Measurements from ENCODE around the gene TMEM131. TPM values are rescaled to one million over a fixed set of nuclear protein-coding genes. Genes with fewer than 3 reads are reported as not detected.

TMEM131 gene
- total RNA-seq, 2 experiments from 2014 or later = 17.4 to 32.3 TPM

DNA sequence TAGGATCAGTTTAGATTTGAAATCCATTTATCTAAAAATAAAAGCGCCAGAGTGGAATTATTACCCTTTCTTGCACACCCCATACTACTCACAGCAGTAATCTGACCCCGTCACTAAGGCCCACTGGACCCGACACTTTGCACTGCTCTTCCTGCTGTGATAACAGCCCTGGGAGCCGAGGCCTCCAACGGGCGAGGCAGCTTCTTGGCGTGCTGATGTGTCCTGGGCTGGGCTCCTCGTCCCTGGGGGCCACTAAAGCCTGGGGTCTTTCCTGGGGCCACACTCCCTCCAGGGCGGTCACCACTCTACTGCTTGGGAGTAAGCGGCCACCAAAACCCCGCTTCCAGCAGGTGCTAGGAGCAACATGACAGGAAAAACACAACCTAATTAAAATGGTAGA is 220.7 kb downstream of the TMEM131 start:
- TF ChIP-seq, protein P1, sequence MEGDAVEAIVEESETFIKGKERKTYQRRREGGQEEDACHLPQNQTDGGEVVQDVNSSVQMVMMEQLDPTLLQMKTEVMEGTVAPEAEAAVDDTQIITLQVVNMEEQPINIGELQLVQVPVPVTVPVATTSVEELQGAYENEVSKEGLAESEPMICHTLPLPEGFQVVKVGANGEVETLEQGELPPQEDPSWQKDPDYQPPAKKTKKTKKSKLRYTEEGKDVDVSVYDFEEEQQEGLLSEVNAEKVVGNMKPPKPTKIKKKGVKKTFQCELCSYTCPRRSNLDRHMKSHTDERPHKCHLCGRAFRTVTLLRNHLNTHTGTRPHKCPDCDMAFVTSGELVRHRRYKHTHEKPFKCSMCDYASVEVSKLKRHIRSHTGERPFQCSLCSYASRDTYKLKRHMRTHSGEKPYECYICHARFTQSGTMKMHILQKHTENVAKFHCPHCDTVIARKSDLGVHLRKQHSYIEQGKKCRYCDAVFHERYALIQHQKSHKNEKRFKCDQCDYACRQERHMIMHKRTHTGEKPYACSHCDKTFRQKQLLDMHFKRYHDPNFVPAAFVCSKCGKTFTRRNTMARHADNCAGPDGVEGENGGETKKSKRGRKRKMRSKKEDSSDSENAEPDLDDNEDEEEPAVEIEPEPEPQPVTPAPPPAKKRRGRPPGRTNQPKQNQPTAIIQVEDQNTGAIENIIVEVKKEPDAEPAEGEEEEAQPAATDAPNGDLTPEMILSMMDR (conservative IDR thresholded peaks at IDR 0.05; ENCODE audit: low read length) = no peak
- no peak for TF ChIP-seq EZH2phosphoT487 (IDR thresholded peaks at IDR 0.05; ENCODE audit: borderline replicate concordance, low read depth, low read length)
- no peaks in the 10 kb centered on the region for H3K4me1 ChIP-seq (ENCODE audit: insufficient read depth, low read length, poor library complexity, severe bottlenecking)
- no peak overlapping the region for H3K27ac ChIP-seq (ENCODE audit: low read depth, low read length, poor library complexity, severe bottlenecking)
- POLR2A ChIA-PET = interaction anchor here (0.7 kb wide), 2 partner anchors 18 to 1754 kb away, joined by 3 read pairs; no protein-coding TSS in a partner anchor
- intact Hi-C loops (cut with micrococcal nuclease; ENCODE audit: unreplicated experiment) = loop anchor here (10.0 kb wide), 1 partner anchor 610 kb away; no protein-coding TSS in a partner anchor
- H2AFZ ChIP-seq (ENCODE audit: low read length) = no peak overlapping the region
- H3K36me3 ChIP-seq (ENCODE audit: insufficient read depth, low read length) = peaks cover 13% of the 10 kb centered on the region; the same call in 1 of the 2 replicates
- H3K79me2 ChIP-seq (ENCODE audit: insufficient read depth, low read depth, low read length) = no peaks in the 10 kb centered on the region
- no peaks in the 10 kb centered on the region for H3K9me2 ChIP-seq (ENCODE audit: insufficient read depth, low read length)
- no peak overlapping the region for H3K4me3 ChIP-seq (ENCODE audit: low read depth, low read length, poor library complexity, severe bottlenecking)
- BruUV-seq (replicated peaks) = no TSS peak
- H3K4me2 ChIP-seq (ENCODE audit: low read length) = no peak overlapping the region
- no peaks in the 10 kb centered on the region for H3K9me3 ChIP-seq (ENCODE audit: low read length)
- CTCF ChIA-PET (ENCODE audit: unreplicated experiment) = no interaction called here
- H4K20me1 ChIP-seq (ENCODE audit: insufficient read depth, low read length) = no peaks in the 10 kb centered on the region
- DNase-seq (ENCODE audit: low spot score) = no peak

DNA sequence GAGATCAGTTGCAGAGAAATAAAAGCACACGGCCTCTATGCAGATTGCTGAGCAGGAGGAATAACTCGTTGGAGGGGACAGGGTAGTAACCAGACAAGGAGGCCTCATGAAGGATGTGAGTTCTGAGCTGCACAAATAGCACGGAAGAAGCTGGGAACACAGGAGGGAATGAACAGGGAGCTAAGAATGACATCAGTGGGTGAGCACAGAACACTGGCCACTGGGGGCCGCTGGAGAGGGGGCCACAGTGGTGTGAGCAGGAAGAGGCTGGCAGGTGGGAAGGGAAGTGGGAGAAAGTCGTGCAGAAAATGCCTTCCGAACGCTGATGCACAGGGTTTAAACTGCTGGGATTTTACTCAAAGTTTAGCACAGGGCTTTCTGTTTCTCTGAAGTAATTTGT is 221.3 kb downstream of the TMEM131 start:
- intact Hi-C loops (cut with micrococcal nuclease; ENCODE audit: unreplicated experiment) = loop anchor here (10.0 kb wide), 1 partner anchor 610 kb away; no protein-coding TSS in a partner anchor
- Histone ChIP-seq H3K9me3 (ENCODE audit: low read length) (no peaks in the 10 kb centered on the region), H3K9me2 (ENCODE audit: insufficient read depth, low read length) (no peaks in the 10 kb centered on the region), H4K20me1 (ENCODE audit: insufficient read depth, low read length) (no peaks in the 10 kb centered on the region), H3K27ac (ENCODE audit: low read depth, low read length, poor library complexity, severe bottlenecking) (no peak overlapping the region), H3K4me1 (ENCODE audit: insufficient read depth, low read length, poor library complexity, severe bottlenecking) (no peaks in the 10 kb centered on the region), H3K4me3 (ENCODE audit: low read depth, low read length, poor library complexity, severe bottlenecking) (no peak overlapping the region), H2AFZ (ENCODE audit: low read length) (no peak overlapping the region), H3K79me2 (ENCODE audit: insufficient read depth, low read depth, low read length) (no peaks in the 10 kb centered on the region), H3K36me3 (ENCODE audit: insufficient read depth, low read length) (peaks cover 13% of the 10 kb centered on the region; the same call in 1 of the 2 replicates), H3K4me2 (ENCODE audit: low read length) (no peak overlapping the region)
- ChIA-PET POLR2A (interaction anchor here (0.7 kb wide), 1 partner anchor 1753 kb away, joined by 3 read pairs; no protein-coding TSS in a partner anchor), CTCF (ENCODE audit: unreplicated experiment) (no interaction called here)
- BruUV-seq (replicated peaks) = no TSS peak
- DNase-seq (ENCODE audit: low spot score) = peak; percentile 39
- TF ChIP-seq, protein P1 (conservative IDR thresholded peaks at IDR 0.05; ENCODE audit: low read length) = peak; percentile 82
- no peak for TF ChIP-seq EZH2phosphoT487 (IDR thresholded peaks at IDR 0.05; ENCODE audit: borderline replicate concordance, low read depth, low read length)

DNA sequence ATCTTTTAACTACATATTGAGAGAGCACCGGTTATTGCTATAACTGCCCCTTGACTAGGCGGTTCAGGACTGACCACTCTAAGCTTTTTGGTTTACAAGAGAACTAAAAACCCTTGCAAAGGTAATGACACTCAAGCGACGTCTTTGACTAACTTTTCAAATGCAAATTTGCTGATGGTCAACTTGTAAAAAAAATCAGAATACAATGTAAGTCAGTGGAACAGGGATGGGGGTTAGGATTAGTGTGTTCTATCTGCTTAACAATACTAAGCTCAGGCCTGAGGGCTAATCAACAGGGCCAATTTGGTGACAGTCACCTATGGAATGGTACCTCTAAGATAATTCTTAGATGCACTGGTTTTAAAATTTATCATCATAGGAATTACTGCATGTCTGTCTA is 225.3 kb downstream of the TMEM131 start:
- H2AFZ ChIP-seq (ENCODE audit: low read length) = no peak overlapping the region
- H3K4me3 ChIP-seq (ENCODE audit: low read depth, low read length, poor library complexity, severe bottlenecking) = no peak overlapping the region
- no peak overlapping the region for H3K27ac ChIP-seq (ENCODE audit: low read depth, low read length, poor library complexity, severe bottlenecking)
- ChIA-PET POLR2A (interaction anchor here (0.6 kb wide), 1 partner anchor 23 kb away, joined by 10 read pairs; no protein-coding TSS in a partner anchor), CTCF (ENCODE audit: unreplicated experiment) (no interaction called here)
- no peaks in the 10 kb centered on the region for H3K79me2 ChIP-seq (ENCODE audit: insufficient read depth, low read depth, low read length)
- no peaks in the 10 kb centered on the region for H4K20me1 ChIP-seq (ENCODE audit: insufficient read depth, low read length)
- intact Hi-C loops (cut with micrococcal nuclease; ENCODE audit: unreplicated experiment) = loop anchor here (10.0 kb wide), 1 partner anchor 614 kb away; no protein-coding TSS in a partner anchor
- H3K9me2 ChIP-seq (ENCODE audit: insufficient read depth, low read length) = no peaks in the 10 kb centered on the region
- H3K4me1 ChIP-seq (ENCODE audit: insufficient read depth, low read length, poor library complexity, severe bottlenecking) = no peaks in the 10 kb centered on the region
- no peak overlapping the region for H3K4me2 ChIP-seq (ENCODE audit: low read length)
- TF ChIP-seq, protein P1 (conservative IDR thresholded peaks at IDR 0.05; ENCODE audit: low read length) = no peak
- TF ChIP-seq EZH2phosphoT487 (IDR thresholded peaks at IDR 0.05; ENCODE audit: borderline replicate concordance, low read depth, low read length) = no peak
- BruUV-seq (replicated peaks) = no TSS peak
- peaks cover 17% of the 10 kb centered on the region; the same call in 1 of the 2 replicates for H3K36me3 ChIP-seq (ENCODE audit: insufficient read depth, low read length)
- no peak for DNase-seq (ENCODE audit: low spot score)
- no peaks in the 10 kb centered on the region for H3K9me3 ChIP-seq (ENCODE audit: low read length)
